Measurements from ENCODE around the gene FUBP1.

FUBP1 gene

GRCh38 chr1:77899647-77900320, 79.1 kb downstream of the FUBP1 start:
- Mint-ChIP-seq H3K36me3 (peaks cover 3% of the 10 kb centered on the region), H3K4me1 (ENCODE audit: low read depth) (no peaks in the 10 kb centered on the region), H3K27ac (no peak overlapping the region), H3K4me3 (no peak overlapping the region), H3K27me3 (no peaks in the 10 kb centered on the region), H3K9me3 (ENCODE audit: low read depth) (no peaks in the 10 kb centered on the region)

Data from activated naive CD8-positive, alpha-beta T cell (primary cell).